ENCODE data around the gene PLSCR3.

Gene PLSCR3

GRCh38 chr17:7405350-7406234 is 11.3 kb upstream of the PLSCR3 start:
- DNase-seq: no peak

- no peak for DNase-seq
Observed at GRCh38 chr17:7404737-7405349, 10.5 kb upstream of the PLSCR3 start.

GRCh38 chr17:7403977-7404736 is 9.8 kb upstream of the PLSCR3 start, which contains the start of gene TMEM256:
TMEM256 (minus strand) TSS chr17:7404097; CDS start chr17:7404084, 13 bp downstream.
- peak; percentile 99 for DNase-seq

- peak; percentile 84 for DNase-seq
Observed at GRCh38 chr17:7403727-7403976, 9.3 kb upstream of the PLSCR3 start.

DNA sequence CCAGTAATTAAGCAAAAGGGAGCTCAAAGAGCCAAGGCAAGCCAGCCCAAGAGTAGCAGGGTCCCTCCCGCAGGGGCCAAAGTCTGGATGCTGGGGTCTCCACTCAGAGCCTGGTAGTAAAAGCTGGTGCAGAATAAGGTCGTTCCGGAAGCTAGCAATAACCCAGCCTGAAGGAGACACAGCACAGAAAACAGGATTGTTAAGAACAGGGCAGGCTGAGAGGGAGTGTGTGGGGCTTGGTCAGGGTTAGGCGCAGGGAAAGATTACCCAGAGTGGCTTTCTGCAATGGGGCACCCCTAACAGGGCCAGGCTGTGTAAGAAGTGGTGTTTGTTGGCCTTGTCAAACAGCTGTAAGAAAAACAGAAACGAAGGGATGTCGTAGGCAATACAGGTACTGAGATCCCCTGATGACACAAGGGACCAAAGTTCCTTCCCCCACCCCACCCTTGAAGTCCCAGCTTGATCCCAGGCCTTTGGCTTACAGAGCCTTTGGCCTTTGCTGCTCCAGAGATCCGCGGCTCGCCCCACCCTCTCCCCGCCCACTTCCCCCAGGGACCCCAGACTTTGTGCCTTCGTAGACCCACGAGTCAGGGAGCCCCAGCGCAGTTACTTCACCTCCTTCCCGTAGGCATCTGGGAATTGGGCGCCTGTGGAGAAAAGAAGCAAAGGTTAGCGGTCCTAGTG is 8.9 kb upstream of the PLSCR3 start:
- DNase-seq: peak; percentile 9

GRCh38 chr17:7398612-7399011 is 4.3 kb upstream of the PLSCR3 start:
- no peak for DNase-seq

DNA sequence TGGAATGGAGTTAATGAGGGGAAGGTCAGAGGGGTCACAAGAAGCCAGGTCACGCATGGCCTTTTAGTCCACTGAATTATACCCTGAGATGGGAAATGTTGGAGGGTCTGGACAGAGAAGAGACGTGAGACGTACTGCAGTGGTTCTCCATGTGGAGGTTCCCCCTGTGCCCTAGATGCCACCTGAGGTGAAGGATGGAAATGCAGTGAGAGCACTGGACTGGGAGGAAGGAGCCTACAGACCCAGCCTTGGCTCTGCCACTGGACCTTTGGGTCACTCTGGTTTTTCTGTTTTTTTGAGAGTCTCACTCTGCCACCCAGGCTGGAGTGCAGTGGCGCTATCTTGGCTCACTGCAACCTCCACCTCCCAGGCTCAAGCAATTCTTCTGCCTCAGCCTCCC is 1.8 kb upstream of the PLSCR3 start:
- DNase-seq: peak; percentile 23

- DNase-seq: peak; percentile 9
Observed at GRCh38 chr17:7393613-7394451, 493 bp downstream of the PLSCR3 start.

DNA sequence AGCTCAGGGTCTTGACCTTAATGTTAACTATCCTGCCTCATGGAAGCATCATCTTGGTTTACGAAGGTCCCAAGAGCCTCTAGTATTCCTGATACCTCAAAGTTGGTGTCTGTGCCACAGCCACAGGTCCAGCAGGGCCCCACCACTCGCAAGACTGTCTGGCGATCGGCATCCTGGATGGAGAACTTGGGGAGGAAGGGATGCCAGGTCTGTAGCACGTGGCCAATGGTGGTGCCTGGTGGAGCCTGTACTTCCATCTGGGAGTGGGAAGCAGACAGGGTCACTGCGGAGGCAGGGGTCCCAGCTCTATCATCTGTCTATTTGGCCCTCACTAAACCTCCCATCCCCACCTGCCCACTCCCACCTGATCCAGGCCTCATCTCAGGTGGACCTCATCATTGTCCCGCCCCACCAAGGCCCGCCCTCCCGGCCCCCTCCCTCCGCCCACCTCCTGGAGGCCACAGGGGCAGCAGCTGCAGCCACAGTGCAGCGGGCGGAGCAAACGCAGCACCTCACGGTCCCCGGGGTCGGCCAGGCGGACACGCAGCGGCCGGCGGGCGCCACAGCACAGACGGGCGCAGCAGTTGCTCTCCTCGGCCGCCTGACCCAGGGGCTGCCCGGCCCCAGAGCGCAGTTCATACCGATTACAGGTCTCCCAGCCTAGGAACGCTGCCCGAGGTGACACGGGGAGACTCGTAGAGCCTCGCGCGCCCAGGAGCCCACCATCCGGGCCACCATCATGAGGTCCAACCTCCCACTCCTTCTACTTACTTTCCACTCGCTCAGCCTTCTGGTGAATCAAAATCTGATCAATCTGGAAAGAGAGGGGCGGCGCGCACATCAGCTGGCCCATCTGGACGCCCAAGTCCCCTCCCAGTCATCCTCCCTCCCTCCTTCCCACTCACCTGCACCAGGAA is 1.4 kb downstream of the PLSCR3 start:
- DNase-seq: no peak

DNA sequence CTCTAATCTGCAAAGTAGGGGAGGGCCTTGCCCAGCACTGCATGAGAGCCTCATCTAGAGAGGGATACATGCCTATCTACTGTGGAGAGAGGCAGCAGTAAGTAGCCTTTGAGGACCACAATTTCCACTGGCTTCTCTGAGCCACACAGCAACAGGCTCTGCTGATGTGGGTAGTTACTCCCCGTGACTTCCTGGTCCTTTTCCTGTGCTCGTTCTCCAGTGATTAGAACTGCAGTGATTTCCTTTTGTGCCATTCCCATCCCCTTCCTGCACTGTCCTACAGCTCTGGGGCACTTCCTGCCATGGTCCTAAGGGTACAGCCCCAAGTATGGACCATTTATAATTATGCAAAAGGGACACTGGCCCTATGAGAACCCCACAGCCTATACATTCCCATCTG is 3.0 kb downstream of the PLSCR3 start:
- DNase-seq: no peak

DNA sequence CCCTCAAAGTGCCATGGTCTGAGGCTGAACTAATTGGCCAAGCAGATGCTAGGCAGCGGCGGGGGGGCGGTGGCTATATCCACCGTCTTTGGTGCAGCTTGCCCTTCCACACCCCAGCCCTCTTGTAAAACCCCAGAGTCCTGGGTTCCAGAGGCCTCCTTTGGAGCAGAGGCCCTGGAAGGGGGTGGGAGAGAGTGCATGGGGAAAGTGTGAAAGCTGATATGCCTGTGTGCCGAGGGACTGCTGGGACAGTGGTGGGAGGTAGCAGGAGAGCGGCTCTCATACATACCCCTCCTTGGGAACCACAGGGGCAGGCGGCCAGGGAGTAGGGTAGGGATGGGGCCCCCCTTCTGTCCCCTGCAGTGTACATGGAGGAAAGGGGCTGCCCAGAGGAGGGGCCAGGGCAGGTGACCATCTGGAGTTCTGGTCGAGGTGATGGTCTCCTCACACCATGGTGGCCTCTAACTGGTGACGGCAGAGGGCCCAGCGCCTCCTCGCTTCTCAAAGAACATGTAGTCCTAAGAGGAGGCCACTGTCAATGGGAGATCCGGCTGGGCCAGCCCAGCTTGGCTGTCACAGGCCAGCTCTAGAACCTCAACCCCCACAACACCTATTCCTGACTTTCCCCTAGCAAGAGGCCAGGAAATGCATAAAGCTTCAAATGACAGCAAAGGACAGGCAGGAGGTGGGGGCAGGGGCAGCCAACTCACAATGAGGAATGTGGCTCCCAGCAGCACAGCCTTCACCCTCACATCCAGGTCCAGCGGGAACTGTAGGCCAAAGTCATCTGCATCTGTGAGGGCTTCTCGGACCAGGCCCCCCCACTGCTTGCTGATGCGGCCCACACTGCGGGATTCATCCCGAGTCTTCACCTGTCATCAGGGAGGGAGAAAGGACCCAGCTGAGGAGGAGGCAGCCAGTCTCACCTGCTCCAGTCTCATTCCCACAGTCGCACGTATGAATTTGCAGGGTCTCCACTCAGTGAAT is 4.1 kb downstream of the PLSCR3 start:
- no peak for DNase-seq

DNA sequence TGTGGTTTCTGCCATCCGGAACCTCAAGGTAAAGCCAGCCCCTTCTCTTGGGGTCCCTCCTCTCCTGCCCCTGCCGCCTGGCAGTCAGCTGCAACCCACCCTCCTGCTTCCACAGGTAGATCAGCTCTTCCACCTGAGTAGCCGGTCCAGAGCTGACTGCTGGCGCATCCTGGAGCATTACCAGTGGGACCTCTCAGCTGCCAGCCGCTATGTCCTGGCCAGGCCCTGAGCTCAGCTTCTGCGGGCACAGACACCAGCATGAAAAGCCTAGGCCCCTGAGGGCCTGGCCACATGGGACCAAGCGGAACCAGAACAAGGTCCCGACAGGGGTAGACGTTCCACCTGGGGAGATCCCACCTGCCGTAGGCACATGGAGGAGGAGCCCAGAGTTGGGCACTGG is 5.5 kb downstream of the PLSCR3 start:
- no peak for DNase-seq

- DNase-seq: no peak
Observed at GRCh38 chr17:7384489-7385081, 9.7 kb downstream of the PLSCR3 start.

- peak; percentile 25 for DNase-seq
Observed at GRCh38 chr17:7383742-7384488, 10.4 kb downstream of the PLSCR3 start.

- DNase-seq: no peak
Observed at GRCh38 chr17:7383371-7383741, 11.0 kb downstream of the PLSCR3 start.

DNA sequence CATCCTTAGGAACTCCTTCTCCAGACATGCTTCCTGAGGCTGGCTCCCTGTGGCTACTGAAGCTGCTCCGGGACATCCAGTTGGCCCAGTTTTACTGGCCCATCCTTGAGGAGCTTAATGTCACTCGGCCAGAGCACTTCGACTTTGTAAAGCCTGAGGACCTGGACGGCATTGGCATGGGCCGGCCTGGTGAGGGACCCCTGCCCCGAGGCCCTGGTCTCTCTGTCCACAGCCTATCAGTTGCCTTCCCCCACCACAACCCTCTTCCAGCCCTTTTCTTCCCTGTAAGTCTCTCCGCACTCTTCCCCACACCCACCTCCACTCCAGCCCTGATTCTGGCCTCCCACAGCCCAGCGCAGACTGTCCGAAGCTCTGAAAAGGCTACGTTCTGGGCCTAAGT is 11.4 kb downstream of the PLSCR3 start:
- DNase-seq: no peak

DNA sequence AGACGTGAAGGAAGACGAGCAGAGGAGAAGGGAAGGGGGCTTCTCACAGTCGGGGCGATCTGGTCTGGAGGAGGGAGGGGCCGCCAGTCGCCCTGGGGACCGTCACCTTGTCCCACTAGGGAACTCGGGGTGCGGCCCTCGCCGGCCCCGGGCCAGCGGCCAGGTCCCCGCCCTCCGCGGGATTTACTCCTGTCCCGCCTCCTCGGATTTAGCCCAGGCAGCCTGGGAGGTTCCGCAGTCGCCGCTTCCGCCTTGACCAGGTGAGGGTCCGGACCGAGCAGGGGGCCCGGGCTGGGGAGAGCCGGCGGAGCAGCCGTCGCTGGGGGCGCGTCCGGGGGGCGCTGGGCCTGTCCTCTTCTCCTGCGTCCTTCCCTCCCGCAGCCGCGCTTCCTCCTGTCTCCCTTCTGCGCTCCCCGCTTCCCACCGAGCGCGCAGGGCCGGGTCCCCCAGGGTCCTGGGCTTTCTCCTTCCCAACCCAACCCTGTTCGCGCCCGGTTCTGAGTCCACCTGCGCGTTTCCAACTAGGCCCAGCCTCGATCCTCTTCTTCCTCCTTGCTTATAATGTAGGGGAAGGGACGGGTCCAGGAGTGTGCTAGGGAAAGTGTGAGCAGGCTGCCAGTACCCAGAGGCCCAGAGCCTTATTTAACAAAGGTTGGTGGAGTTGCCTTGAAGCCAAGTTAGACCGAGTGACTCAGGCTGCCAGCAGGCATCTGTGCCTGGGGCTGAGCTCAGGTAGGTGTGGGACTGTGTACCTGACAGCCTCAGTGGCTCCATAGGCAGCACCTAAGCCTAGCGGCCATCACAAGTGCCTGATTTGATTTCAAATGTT is 13.3 kb downstream of the PLSCR3 start, which contains the start of gene TNK1:
Gene TNK1 (plus strand): TSS at position 235 of the 829 bp plus-strand sequence. CDS start 1,838 bp downstream, outside the sequence.
- DNase-seq: no peak

DNA sequence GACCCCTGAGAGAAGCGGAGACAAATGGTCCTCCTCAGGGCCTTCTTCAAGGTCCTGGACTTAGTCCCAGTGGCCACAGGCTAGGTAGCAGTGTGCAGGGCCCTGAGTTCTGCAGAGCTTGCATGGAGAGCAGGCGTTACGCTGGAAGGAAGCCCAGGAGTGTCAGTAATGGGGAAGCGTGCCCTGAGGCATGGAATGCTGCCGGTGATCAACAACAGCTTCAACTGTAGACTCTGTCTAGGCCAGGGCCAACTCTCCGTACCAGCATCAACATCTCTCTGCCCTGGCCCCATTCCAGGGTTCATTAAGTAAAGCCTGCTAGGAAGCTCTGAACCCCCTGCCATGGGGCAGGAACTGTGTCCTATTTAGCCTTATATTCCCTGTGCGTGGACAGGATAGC is 14.0 kb downstream of the PLSCR3 start:
- no peak for DNase-seq
